IMR-90 (cell line): ENCODE results near the gene KCNMA1. TPM values are rescaled to one million over a fixed set of nuclear protein-coding genes. Genes with fewer than 3 reads are reported as not detected.

ENCODE experiments used
- ATAC-seq: fragments of 200-7000 bp; cut with Tn5 transposase; 2 replicates; pipeline ENCODE4 v1.9.1; 2020; ENCODE audit warnings: low read depth, mild to moderate bottlenecking, moderate library complexity
- BruUV-seq: library from RNA; stranded (reverse); fragments of 400-500 nt; replicated peaks from 2 replicates; lab custom pipeline; 2021; lab: Mats Ljungman, UMichigan
- CTCF ChIA-PET: fragments of 300-600 bp; formaldehyde crosslinking; extraction: SDS; loops from one replicate; lab custom pipeline; 2021; ENCODE audit warnings: antibody characterized with exemption; lab: Yijun Ruan, JAX
- POLR2A ChIA-PET: fragments of 300-600 bp; sonication (Branson Sonifier 250); formaldehyde crosslinking; loops from one replicate; lab custom pipeline; 2022; ENCODE audit warnings: antibody characterized with exemption; ENCODE audit not compliant: unreplicated experiment; lab: Charles Lee
- DNase-seq: peaks from one replicate; pipeline ENCODE4 v3.0.0; 2013
- H2AFZ ChIP-seq: replicated peaks from 2 replicates; pipeline ENCODE3; 2013; ENCODE audit warnings: low read length, mild to moderate bottlenecking; ENCODE audit not compliant: poor library complexity
- H2AK5ac ChIP-seq: 2 replicates; pipeline ENCODE4 v1.6.1; 2013; ENCODE audit warnings: low read depth, low read length, inconsistent platforms
- H2AK9ac ChIP-seq: replicated peaks from 2 replicates; pipeline ENCODE3; 2013; ENCODE audit warnings: mild to moderate bottlenecking, low read depth, low read length, moderate library complexity; ENCODE audit not compliant: poor library complexity
- H2BK120ac ChIP-seq: 2 replicates; pipeline ENCODE4 v1.6.1; 2013; ENCODE audit warnings: low read depth, low read length, inconsistent platforms
- H2BK15ac ChIP-seq: 3 replicates; pipeline ENCODE4 v1.6.1; 2013; ENCODE audit warnings: low read depth, low read length, inconsistent platforms
- H2BK20ac ChIP-seq: 2 replicates; pipeline ENCODE4 v1.6.1; 2013; ENCODE audit warnings: low read depth, mild to moderate bottlenecking, inconsistent platforms, low read length, moderate library complexity
- H2BK5ac ChIP-seq: 2 replicates; pipeline ENCODE4 v1.6.1; 2013; ENCODE audit warnings: mild to moderate bottlenecking, low read depth, low read length, inconsistent platforms; ENCODE audit not compliant: poor library complexity, severe bottlenecking
- H3K14ac ChIP-seq: replicated peaks from 2 replicates; pipeline ENCODE4 v1.6.1; 2013; ENCODE audit warnings: low read depth, low read length, inconsistent platforms
- H3K18ac ChIP-seq: 2 replicates; pipeline ENCODE4 v1.6.1; 2013; ENCODE audit warnings: low read depth, low read length, control low read depth
- H3K23ac ChIP-seq: 2 replicates; pipeline ENCODE4 v1.6.1; 2013; ENCODE audit warnings: low read depth, low read length, inconsistent platforms
- H3K27ac ChIP-seq: 2 replicates; pipeline ENCODE4 v1.5.1; 2013; ENCODE audit warnings: mild to moderate bottlenecking, control low read depth, low read length; ENCODE audit not compliant: insufficient read depth
- H3K27me3 ChIP-seq: 2 replicates; pipeline ENCODE4 v1.6.1; 2013; ENCODE audit warnings: low read length; ENCODE audit not compliant: control insufficient read depth, insufficient read depth
- H3K36me3 ChIP-seq: 2 replicates; pipeline ENCODE4 v1.6.1; 2013; ENCODE audit warnings: low read length, mixed read lengths; ENCODE audit not compliant: control insufficient read depth, insufficient read depth
- H3K4ac ChIP-seq: 2 replicates; pipeline ENCODE4 v1.6.1; 2013; ENCODE audit warnings: low read depth, low read length, inconsistent platforms
- H3K4me1 ChIP-seq: 2 replicates; pipeline ENCODE4 v1.6.1; 2013; ENCODE audit warnings: low read length, mixed read lengths; ENCODE audit not compliant: control insufficient read depth, insufficient read depth
- H3K4me2 ChIP-seq: 2 replicates; pipeline ENCODE4 v1.6.1; 2013; ENCODE audit warnings: low read depth, mild to moderate bottlenecking, control low read depth, low read length, moderate library complexity
- H3K4me3 ChIP-seq: 2 replicates; pipeline ENCODE4 v1.5.1; 2013; ENCODE audit warnings: low read depth, mild to moderate bottlenecking, control low read depth, low read length, moderate library complexity; ENCODE audit not compliant: insufficient read depth
- H3K56ac ChIP-seq: 2 replicates; pipeline ENCODE4 v1.6.1; 2013; ENCODE audit warnings: low read length, inconsistent platforms; ENCODE audit not compliant: insufficient read depth; ENCODE audit errors: extremely low read depth
- H3K79me1 ChIP-seq, 2 experiments: 2 replicates each; pipeline ENCODE4 v1.6.1; 2013; ENCODE audit warnings: low read length in 2 of 2, inconsistent platforms in 1 of 2, low read depth in 1 of 2
- H3K9ac ChIP-seq: 2 replicates; pipeline ENCODE4 v1.6.1; 2013; ENCODE audit warnings: low read depth, low read length, control low read depth
- H3K9me1 ChIP-seq: 2 replicates; pipeline ENCODE4 v1.6.1; 2013; ENCODE audit warnings: low read length, inconsistent platforms; ENCODE audit not compliant: insufficient read depth
- H3K9me3 ChIP-seq: 2 replicates; pipeline ENCODE4 v1.6.1; 2013; ENCODE audit warnings: low read length; ENCODE audit not compliant: control insufficient read depth, insufficient read depth
- H4K20me1 ChIP-seq: 2 replicates; pipeline ENCODE4 v1.6.1; 2013; ENCODE audit warnings: low read length, inconsistent platforms; ENCODE audit not compliant: insufficient read depth
- H4K5ac ChIP-seq: 2 replicates; pipeline ENCODE4 v1.6.1; 2013; ENCODE audit warnings: mild to moderate bottlenecking, low read depth, low read length, control low read depth
- H4K8ac ChIP-seq, 2 experiments: 2 replicates each; pipeline ENCODE4 v1.6.1; 2013; ENCODE audit warnings: low read depth in 2 of 2, low read length in 2 of 2, control low read depth in 1 of 2, inconsistent platforms in 1 of 2
- H4K91ac ChIP-seq: 2 replicates; pipeline ENCODE4 v1.6.1; 2013; ENCODE audit warnings: low read depth, low read length, inconsistent platforms; ENCODE audit not compliant: insufficient read depth
- CEBPB ChIP-seq: IDR thresholded peaks from 2 replicates; pipeline ENCODE4 v1.6.1; 2012; ENCODE audit warnings: low read depth, low read length, improper control_type of control experiment
- MAZ ChIP-seq: IDR thresholded peaks from 2 replicates; pipeline ENCODE4 v1.6.1; 2012; ENCODE audit warnings: low read depth, mild to moderate bottlenecking, low read length, improper control_type of control experiment, moderate library complexity, borderline replicate concordance
- WGBS, 2 experiments: methylation state at CpG; one replicate each; pipeline versions ENCODE4 v1.1.5 to v1.1.7; 2013; ENCODE audit warnings: missing lambda C conversion rate in 2 of 2; ENCODE audit not compliant: insufficient read length in 1 of 2; ENCODE audit errors: extremely low coverage in 2 of 2; 5-methylcytosine and 5-hydroxymethylcytosine counted together
- dilution Hi-C: fragments of 300-500 bp; cut with HindIII; formaldehyde crosslinking; loops from one replicate; pipeline ENCODE4 v1.14.3; 2018; ENCODE audit warnings: low sequenced_read_pairs; ENCODE audit not compliant: unreplicated experiment
- in situ Hi-C: fragments of 300-500 bp; cut with MboI; formaldehyde crosslinking; loops from 3 replicates; pipeline ENCODE4 v1.14.3; 2019; ENCODE audit warnings: low sequenced_read_pairs, inconsistent platforms, mixed read lengths
- intact Hi-C: fragments of 100-400 bp; cut with micrococcal nuclease; formaldehyde crosslinking; loops from 2 replicates; pipeline ENCODE4 v1.10.0; 2022
- polyA plus RNA-seq, 3 experiments: library from polyadenylated mRNA; depleted of rRNA; stranded (reverse); fragments of >200 nt; gene quantifications; 2 replicates each; pipeline ENCODE4 v1.2.3, GENCODE V29; 2012; ENCODE audit warnings: low replicate concordance in 1 of 3
- total RNA-seq: library from RNA; depleted of rRNA; stranded (reverse); fragments of >200 nt; gene quantifications from 2 replicates; pipeline ENCODE4 v1.2.3, GENCODE V29; 2012

Gene KCNMA1
- total and polyA plus RNA-seq, 2 of the 4 experiments (the other 2 are of a cell fraction): 25.6 to 29.6 TPM

DNA sequence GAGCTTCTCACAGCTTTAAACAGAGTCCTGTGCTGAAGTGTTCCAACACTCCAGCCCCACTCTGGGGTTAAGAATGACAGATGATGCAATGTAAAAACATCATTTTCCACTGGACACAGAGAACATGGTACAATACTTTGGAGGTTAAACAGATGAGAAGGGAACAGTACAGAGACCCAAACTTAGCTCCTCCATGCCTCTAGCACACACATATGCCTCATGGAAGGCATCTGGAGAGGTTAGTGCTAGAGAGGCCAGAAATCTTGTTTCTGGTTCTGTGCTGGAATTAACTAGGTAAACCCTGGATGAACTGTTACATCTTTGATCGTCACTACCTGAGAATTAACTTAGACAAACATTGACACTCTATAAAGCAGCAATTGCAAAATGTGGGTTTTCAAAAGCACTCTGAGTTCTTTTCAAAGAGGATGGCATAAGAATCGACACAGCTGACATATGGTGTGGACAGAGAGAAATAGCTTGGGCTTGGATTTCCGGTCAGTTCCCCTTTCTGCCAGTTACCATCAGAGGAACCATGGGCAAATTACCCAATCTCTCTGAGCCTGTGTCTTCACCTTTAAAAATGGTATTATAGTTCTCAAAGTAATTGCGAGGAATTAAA is 81.9 kb downstream of the KCNMA1 start:
- Histone ChIP-seq H4K91ac (no peak overlapping the region), H3K9ac (no peak overlapping the region), H2BK15ac (no peak overlapping the region), H3K4me3 (no peak overlapping the region), H4K8ac (peak overlapping the region in 1 of 2 experiments; percentile 32; a peak in 1 of 4 replicates), H3K36me3 (no peaks in the 10 kb centered on the region), H3K4me1 (peaks cover 5% of the 10 kb centered on the region; the same call in 1 of the 2 replicates), H2BK120ac (no peak overlapping the region), H3K27me3 (no peaks in the 10 kb centered on the region), H2AK5ac (no peak overlapping the region), H3K9me3 (no peaks in the 10 kb centered on the region), H3K14ac (no peak overlapping the region), H3K79me1 (no peaks in the 10 kb centered on the region), H3K4ac (no peak overlapping the region), H4K20me1 (no peaks in the 10 kb centered on the region), H3K4me2 (no peak overlapping the region), H3K23ac (no peak overlapping the region), H3K9me1 (peaks cover 7% of the 10 kb centered on the region), H4K5ac (no peak overlapping the region), H3K27ac (no peak overlapping the region), H2BK20ac (peak overlapping the region; percentile 15; the same call in 1 of the 2 replicates), H3K18ac (no peak overlapping the region), H2BK5ac (no peak overlapping the region), H2AFZ (no peak overlapping the region), H2AK9ac (no peak overlapping the region), H3K56ac (no peak overlapping the region)
- BruUV-seq: no TSS peak
- CTCF ChIA-PET: interaction anchor here (1.0 kb wide), 1 partner anchor 25 kb away, joined by 5 read pairs; no protein-coding TSS in a partner anchor
- dilution Hi-C loops: no loop called here
- intact Hi-C loops: no loop called here
- in situ Hi-C loops: no loop called here
- TF ChIP-seq MAZ (no peak), CEBPB (peak; percentile 87)
- peak; percentile 48 for DNase-seq
- POLR2A ChIA-PET: no interaction called here
- peak; percentile 75 for ATAC-seq
- 80% methylated on average over 1 of the region's 4 CpGs; no CpG with 5 or more reads in 1 of the 2 experiments for WGBS, 2 experiments
